GM18909 (cell line): ENCODE results near the gene MEIOB.

Source experiments
- ATAC-seq: cut with Tn5 transposase; IDR thresholded peaks from one replicate; pipeline ENCODE4 v1.9.1; 2021; ENCODE audit warnings: mild to moderate bottlenecking; ENCODE audit not compliant: unreplicated experiment, poor library complexity

MEIOB gene

DNA sequence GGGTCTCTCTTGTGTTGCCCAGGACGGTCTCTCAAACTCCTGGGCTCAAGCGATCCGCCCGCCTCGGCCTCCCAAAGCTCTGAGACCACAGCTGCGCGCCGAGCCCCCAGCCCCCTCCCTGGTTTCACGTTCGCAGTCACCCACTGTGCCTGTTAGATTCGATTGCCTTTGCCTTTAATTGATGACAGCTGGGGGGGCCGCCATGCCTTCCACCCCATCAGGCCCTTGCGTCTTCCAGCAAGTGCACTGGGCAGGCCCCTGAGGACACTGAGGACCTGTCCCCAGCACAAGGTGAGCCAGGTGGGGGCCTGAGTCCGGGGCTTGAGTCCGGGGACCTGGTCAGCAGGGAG lies 81.7 kb downstream of the MEIOB start:
- no peak for ATAC-seq

DNA sequence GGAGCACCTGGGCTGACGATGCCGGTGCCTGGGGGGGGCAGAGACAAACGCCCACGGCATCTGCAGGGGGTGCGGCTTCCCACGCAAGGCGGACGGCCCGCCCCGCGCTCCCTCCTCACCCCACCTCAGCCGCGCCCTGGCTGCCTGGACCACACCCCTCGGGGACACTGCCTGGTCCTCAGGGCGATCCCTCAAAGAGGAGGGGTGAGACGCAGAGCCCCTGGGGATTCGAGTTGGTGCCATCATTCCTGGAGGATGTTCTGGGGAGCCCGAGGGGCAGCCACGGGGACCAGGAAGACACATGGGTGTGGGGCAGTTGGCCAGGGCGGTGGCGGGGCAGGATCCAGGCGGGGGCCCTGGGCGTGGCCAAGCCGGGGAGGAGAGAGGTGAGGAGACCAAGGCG lies 82.3 kb downstream of the MEIOB start:
- no peak for ATAC-seq

DNA sequence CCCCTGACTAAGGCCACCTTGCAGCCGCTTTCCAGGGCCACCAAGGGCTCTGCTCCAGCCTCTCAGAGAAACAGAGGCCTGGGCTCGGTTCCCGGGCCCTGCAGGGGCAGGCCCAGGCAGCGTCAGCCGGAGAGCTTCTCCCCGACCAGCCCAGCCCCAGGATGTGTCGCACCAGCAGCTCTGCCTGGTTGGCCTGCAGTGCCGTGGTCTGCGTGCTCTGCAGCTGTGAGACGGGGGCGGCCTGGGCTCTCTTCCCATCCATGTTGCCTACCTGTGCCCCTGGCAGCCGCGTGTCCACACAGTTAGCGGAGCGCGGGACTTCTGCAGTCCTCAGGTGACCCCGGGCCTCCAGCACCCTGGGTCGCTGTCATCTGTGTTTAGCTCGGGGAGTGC lies 83.3 kb downstream of the MEIOB start:
- no peak for ATAC-seq

DNA sequence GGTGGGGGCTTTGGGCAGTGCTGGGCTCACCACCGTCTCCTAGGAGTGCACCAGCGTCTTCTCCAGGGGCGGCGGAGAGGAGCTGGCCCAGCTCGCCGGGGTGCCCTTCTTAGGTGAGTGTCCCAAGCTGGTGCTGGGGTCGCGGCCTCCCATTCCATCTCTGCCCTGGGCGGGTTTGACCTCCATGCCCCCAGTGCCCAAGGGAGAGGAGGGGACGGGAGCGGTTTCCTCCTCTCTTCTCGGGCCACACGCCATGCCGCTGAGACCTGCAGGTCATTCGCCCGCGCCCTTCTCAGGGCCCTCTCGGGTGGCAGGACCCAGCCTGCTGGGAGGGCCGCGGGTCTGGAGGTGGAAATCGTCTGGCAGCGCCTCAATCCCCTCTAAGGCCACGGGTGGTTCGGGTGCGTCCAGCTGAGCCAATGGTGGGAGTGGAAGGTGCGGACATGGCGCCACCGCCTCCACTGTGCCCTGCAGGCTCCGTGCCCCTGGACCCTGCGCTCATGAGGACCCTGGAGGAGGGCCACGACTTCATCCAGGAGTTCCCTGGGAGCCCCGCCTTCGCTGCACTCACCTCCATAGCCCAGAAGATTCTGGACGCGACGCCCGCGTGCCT lies 83.8 kb downstream of the MEIOB start:
- no peak for ATAC-seq

DNA sequence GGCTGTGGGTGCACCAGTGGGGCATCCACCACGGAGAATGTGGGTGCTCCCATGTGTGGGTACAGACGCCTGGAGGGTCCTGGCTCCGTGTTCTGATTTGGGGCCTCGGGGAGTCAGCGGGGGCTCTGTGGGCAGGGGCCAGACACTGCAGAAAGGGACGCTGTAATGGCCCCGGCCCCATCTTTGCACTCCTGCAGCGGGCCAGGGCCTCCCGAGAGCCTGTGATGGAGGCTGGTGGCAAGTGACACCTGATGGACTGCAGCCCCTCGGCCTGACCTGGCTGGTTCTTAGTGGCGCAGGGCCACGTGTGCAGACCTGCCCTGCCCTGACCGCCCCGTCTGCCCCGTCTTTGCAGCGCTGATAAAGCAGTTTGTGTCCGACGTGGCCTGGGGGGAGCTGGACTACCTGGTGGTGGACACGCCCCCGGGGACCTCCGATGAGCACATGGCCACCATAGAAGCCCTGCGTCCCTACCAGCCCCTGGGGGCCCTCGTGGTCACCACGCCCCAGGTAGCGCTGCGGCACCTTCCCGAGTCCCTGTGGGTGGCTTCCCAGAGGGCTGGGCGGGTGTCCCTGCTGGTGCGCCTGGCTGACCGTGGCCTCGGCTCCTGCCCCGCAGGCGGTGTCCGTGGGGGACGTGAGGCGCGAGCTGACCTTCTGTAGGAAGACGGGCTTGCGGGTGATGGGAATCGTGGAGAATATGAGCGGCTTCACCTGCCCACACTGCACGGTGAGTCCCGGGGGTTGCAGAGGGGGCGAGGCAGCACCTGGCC lies 84.5 kb downstream of the MEIOB start:
- ATAC-seq = no peak

DNA sequence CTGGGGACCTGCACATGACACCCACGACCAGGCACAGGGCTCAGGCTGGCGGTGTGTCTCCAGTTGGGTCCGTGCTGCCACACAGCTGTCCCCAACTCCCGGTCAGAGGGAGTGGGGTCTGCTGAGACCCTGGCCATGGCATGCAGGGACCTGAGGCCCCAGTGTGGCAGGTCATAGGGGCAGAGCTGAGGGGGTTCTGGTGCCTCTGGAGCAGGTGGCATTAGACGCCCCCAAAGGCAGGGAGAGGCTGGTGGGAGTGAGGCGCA lies 85.0 kb downstream of the MEIOB start:
- no peak for ATAC-seq

DNA sequence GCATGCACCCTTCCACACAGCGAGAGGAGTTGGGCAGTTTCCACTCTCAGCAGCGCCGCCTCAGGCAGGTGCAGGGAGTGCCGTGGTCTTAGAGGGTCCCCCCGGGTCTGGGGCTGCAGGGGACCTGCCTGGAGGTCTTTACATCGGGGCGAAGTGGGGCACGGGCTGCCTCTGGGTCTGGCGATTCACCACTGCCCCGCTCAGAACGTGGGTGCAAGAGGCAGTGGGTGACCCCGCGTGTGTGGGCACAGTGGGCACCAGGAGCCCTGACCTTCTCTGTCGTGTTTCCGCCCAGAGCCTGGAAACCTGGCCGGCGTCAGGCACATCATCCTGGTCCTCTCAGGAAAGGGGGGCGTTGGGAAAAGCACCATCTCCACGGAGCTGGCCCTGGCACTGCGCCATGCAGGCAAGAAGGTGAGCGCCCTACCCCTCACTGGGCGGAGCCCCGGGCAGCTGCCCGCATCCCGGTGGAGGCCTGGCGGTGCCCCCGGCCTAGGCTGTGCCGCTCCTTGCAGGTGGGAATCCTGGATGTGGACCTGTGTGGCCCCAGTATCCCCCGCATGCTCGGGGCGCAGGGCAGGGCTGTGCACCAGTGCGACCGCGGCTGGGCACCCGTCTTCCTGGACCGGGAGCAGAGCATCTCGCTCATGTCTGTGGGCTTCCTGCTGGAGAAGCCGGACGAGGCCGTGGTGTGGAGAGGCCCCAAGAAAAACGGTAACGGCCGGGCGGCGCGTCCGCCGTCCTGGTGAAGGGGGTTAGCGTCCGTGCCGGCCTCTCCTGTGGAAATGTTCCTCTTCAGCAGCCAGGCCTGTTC lies 85.5 kb downstream of the MEIOB start:
- no peak for ATAC-seq

DNA sequence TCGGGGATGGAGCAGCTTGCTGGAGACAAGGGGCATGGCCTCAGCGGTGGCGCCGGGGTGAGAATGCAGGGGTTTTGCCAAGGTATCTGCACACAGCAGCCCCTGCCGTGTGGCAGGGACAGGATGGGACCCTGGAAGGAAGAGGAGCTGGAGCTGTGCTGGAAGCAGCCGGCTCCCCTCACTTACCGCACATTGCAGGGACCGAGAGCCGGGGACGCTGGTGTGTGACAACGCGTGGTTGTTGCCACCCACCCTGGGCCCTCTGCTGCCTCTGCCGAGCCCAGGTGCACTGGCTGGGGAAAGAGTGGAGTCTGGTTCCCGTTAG lies 86.2 kb downstream of the MEIOB start:
- no peak for ATAC-seq

DNA sequence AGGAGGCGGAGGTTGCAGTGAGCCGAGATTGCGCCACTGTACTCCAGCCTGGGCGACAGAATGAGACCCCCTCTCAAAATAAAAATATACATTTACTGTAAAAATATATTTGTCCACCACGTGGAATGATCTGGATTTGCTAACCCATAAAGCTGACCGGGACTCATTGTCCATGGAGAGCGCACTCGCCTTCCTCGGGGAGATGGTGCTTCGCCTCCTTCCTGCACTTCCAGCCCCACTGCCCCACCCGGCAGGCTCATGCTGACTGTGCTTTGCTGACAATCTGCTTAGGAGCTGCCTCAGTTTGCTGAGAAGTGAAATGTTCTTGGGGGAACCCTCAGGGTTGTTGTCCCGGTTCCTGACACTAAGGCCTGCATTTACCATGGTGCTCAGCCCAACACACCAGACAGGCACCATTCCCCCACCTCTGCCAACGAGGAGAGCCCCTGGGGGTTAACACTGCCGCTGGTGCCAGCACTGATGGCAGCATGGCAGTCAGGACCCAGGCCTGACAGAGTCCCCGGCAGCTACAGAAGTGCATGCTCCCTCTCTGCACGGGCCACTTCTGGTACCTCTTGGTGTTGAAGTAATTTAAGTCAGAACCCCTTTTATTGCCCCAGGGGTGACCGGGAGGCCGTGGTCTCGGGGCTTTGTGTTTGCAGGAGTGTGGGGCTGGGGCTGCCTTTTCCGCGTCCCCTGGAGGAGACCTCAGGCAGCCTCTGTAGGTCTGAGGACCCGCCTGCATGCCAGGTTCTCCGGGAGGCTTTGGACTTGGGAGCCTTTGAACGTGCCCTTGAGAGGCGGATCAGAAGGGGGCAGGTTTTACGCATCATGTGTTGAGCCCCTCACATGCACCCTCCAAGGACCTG lies 86.8 kb downstream of the MEIOB start:
- ATAC-seq = no peak
